ENCODE data around the gene TSG101.

DNA sequence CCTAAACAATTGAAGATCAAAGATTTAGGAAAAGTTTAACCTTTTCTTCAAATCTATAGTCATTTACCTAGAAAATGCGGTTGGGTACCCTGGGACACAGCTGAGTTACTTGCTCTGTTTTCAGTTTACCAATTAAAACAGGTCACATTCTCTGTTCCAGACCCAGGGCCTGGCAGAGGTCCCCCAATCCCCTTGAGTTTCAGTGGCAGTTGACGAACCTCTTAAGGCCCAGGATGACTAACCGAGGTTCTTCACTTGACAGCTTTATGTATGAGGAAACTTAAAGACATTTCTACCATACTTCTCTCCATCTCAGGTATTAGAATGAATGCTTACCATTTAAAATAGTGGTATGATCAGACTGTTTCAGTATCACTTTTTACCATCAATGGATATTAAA is 54.7 kb downstream of the TSG101 start:
- TF ChIP-seq GABPA (IDR thresholded peaks at IDR 0.05 in 1 of 2, conservative IDR thresholded peaks at IDR 0.05 in 1 of 2) = no peak
- TF ChIP-seq, protein P1, sequence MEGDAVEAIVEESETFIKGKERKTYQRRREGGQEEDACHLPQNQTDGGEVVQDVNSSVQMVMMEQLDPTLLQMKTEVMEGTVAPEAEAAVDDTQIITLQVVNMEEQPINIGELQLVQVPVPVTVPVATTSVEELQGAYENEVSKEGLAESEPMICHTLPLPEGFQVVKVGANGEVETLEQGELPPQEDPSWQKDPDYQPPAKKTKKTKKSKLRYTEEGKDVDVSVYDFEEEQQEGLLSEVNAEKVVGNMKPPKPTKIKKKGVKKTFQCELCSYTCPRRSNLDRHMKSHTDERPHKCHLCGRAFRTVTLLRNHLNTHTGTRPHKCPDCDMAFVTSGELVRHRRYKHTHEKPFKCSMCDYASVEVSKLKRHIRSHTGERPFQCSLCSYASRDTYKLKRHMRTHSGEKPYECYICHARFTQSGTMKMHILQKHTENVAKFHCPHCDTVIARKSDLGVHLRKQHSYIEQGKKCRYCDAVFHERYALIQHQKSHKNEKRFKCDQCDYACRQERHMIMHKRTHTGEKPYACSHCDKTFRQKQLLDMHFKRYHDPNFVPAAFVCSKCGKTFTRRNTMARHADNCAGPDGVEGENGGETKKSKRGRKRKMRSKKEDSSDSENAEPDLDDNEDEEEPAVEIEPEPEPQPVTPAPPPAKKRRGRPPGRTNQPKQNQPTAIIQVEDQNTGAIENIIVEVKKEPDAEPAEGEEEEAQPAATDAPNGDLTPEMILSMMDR (IDR thresholded peaks at IDR 0.05; ENCODE audit: low read depth, low read length, missing input control) = no peak
- TF ChIP-seq, protein P2, sequence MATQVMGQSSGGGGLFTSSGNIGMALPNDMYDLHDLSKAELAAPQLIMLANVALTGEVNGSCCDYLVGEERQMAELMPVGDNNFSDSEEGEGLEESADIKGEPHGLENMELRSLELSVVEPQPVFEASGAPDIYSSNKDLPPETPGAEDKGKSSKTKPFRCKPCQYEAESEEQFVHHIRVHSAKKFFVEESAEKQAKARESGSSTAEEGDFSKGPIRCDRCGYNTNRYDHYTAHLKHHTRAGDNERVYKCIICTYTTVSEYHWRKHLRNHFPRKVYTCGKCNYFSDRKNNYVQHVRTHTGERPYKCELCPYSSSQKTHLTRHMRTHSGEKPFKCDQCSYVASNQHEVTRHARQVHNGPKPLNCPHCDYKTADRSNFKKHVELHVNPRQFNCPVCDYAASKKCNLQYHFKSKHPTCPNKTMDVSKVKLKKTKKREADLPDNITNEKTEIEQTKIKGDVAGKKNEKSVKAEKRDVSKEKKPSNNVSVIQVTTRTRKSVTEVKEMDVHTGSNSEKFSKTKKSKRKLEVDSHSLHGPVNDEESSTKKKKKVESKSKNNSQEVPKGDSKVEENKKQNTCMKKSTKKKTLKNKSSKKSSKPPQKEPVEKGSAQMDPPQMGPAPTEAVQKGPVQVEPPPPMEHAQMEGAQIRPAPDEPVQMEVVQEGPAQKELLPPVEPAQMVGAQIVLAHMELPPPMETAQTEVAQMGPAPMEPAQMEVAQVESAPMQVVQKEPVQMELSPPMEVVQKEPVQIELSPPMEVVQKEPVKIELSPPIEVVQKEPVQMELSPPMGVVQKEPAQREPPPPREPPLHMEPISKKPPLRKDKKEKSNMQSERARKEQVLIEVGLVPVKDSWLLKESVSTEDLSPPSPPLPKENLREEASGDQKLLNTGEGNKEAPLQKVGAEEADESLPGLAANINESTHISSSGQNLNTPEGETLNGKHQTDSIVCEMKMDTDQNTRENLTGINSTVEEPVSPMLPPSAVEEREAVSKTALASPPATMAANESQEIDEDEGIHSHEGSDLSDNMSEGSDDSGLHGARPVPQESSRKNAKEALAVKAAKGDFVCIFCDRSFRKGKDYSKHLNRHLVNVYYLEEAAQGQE (IDR thresholded peaks at IDR 0.05) = no peak
- TF ChIP-seq YY1 (IDR thresholded peaks at IDR 0.05) = no peak
- no peak for TF ChIP-seq RXRA (IDR thresholded peaks at IDR 0.05)
- TF ChIP-seq JUND (IDR thresholded peaks at IDR 0.05) = no peak
- no peak for TF ChIP-seq RAD21 (IDR thresholded peaks at IDR 0.05)
- TF ChIP-seq, protein P3, sequence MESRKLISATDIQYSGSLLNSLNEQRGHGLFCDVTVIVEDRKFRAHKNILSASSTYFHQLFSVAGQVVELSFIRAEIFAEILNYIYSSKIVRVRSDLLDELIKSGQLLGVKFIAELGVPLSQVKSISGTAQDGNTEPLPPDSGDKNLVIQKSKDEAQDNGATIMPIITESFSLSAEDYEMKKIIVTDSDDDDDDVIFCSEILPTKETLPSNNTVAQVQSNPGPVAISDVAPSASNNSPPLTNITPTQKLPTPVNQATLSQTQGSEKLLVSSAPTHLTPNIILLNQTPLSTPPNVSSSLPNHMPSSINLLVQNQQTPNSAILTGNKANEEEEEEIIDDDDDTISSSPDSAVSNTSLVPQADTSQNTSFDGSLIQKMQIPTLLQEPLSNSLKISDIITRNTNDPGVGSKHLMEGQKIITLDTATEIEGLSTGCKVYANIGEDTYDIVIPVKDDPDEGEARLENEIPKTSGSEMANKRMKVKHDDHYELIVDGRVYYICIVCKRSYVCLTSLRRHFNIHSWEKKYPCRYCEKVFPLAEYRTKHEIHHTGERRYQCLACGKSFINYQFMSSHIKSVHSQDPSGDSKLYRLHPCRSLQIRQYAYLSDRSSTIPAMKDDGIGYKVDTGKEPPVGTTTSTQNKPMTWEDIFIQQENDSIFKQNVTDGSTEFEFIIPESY (IDR thresholded peaks at IDR 0.05) = no peak
- TF ChIP-seq EGR1 (IDR thresholded peaks at IDR 0.05; ENCODE audit: low read depth in 2 of 2) = no peak
- TF ChIP-seq SP1 (IDR thresholded peaks at IDR 0.05) = no peak
- TF ChIP-seq, protein P4, sequence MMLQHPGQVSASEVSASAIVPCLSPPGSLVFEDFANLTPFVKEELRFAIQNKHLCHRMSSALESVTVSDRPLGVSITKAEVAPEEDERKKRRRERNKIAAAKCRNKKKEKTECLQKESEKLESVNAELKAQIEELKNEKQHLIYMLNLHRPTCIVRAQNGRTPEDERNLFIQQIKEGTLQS (IDR thresholded peaks at IDR 0.05) = no peak
- TF ChIP-seq NR2F2 (IDR thresholded peaks at IDR 0.05) = no peak

Measured in liver (tissue), 3 donors.